Measurements from ENCODE around the gene RYR3.

DNA sequence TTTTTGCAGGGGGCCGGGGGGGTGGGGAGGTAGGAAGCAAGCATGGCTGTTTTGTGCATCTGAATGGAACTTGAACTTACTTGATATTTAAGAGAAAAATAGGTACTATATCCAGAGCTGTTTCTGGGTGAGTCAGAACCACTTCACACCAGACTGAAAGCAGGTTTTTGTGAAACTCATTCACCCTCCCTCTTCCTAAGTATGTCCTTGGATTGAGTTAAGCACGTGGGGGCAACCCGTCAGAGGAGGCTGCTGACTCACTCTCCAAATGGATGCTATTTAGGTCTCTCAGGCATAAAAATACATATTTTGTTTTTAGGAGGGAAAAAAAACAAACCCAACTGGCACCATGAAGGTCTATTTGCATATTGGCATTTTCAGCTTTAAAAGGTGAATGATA is 270.3 kb downstream of the RYR3 start:
- TF ChIP-seq, protein P1, sequence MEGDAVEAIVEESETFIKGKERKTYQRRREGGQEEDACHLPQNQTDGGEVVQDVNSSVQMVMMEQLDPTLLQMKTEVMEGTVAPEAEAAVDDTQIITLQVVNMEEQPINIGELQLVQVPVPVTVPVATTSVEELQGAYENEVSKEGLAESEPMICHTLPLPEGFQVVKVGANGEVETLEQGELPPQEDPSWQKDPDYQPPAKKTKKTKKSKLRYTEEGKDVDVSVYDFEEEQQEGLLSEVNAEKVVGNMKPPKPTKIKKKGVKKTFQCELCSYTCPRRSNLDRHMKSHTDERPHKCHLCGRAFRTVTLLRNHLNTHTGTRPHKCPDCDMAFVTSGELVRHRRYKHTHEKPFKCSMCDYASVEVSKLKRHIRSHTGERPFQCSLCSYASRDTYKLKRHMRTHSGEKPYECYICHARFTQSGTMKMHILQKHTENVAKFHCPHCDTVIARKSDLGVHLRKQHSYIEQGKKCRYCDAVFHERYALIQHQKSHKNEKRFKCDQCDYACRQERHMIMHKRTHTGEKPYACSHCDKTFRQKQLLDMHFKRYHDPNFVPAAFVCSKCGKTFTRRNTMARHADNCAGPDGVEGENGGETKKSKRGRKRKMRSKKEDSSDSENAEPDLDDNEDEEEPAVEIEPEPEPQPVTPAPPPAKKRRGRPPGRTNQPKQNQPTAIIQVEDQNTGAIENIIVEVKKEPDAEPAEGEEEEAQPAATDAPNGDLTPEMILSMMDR (conservative IDR thresholded peaks at IDR 0.05; ENCODE audit: low read length), result no peak
- TF ChIP-seq EZH2phosphoT487 (IDR thresholded peaks at IDR 0.05; ENCODE audit: borderline replicate concordance, low read depth, low read length), result no peak

Data from OCI-LY7 (cell line).